GM19193 (cell line): Measurements from ENCODE around the gene DLGAP1.

Source experiments
- POLR2A ChIP-seq: IDR thresholded peaks from 4 replicates; pipeline ENCODE4 v1.6.1; 2011; ENCODE audit not compliant: insufficient read depth, insufficient read length; ENCODE audit errors: extremely low read depth

DLGAP1 gene

DNA sequence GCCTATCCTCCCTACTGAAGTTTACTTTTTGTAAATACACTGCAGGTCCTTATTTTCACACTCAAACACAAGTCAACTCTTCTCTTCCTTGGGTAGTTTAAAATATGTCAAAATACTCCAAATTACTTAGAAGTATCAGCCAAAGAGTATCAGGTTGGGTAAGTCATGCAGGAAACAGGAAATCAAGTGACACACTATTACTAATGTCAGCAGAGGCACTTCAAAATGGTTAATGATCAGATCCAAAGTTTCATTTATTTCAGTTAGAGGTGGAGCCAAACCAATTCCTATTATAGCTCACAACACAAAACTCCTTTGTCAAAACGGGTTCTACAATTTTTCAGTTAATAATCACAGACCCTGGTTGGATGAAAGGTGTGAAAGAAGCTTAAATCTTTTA is 54.2 kb downstream of the DLGAP1 start:
- TF ChIP-seq POLR2A: no peak

DNA sequence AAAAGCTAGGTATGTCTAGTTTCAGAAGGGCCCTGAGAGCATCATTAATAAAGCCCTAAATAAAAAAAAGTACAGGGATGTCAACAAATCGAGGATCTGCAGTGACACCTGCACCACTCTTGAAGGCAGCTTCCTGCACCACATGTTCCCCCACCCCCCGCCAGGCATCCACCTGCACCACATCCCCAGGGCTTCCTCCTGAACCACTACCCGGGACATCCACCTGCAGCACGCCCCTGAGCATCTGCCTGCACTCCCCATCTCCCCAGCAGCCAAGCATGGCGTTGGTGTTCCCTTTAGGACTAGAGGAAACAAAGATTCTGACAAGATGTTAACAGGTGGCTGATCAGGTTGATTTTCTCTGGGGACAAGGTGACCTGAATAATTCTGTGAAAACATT is 55.2 kb downstream of the DLGAP1 start:
- TF ChIP-seq POLR2A: no peak

DNA sequence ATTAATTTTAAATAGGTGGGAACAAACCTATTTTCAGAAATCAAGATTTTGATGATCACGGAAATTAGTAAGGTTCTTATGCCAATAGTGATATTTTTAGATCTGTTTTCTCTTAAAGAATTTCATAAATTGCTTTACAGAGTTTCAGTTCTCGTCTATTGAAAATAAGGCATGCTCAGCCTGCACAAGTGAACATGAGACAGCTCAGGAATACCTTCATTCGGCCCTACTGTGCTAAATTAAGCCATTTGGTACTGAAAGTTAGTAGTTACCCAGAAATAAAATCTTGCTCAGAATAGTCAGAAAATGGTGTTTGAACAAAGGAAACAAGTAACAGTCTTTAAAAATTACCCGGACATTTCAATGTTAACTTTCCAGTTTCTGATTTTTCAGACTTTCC is 60.4 kb downstream of the DLGAP1 start:
- TF ChIP-seq POLR2A: no peak

DNA sequence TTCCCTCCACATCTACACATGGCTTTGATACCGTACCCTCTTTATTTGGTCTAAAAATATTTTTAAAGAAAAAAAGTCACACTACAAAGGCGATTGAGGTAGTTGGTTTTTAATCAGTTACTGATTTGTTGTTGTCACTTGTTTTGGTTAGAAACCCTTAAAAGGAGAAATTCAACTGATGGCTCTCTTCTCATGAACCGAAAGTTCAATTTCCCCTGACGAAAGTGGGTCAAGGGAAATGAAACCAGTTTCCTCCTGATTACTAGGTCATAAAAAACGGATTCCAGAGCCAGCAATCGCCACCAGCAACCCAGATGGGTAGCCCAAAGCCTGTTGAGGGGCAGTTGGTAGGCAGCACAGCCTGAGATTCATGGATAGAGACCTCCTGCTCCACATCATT is 63.2 kb downstream of the DLGAP1 start:
- no peak for TF ChIP-seq POLR2A

DNA sequence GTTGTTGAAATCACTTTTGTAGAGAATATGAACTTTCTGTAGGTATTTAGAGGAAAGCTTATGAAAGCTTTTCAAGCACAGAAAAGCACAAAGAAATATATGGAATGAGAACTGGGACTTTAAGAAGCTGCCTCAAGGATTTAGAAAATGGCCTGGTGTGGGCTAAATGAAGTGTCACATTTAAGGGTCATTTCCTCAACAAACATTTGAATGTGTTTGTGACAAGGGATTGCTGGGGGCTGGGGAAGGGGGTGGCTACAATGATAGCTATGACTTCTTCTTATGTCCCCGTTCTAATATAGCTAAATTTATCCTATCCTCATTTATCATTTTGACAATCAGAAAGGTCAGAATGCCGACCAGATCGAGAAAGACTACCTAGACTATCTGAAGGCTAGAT is 69.2 kb downstream of the DLGAP1 start:
- no peak for TF ChIP-seq POLR2A

DNA sequence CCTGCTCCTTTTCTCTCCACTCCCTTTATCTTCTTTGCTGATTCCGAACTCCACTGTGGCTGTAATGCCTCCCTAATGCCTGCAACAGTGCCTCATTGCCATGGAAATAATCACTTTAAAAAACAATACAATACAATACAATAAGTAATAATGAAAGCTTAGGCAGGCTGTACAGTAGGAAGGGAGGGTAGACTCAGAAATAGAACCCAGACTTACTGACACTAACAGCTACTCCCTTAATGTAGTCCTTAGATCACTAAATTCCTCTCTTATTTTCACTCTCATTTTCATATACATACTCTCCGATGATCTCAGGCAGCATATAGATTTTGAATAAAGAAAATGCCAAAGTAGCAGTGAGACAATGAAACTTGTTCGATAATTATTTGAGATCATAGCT is 70.2 kb downstream of the DLGAP1 start:
- TF ChIP-seq POLR2A: no peak

DNA sequence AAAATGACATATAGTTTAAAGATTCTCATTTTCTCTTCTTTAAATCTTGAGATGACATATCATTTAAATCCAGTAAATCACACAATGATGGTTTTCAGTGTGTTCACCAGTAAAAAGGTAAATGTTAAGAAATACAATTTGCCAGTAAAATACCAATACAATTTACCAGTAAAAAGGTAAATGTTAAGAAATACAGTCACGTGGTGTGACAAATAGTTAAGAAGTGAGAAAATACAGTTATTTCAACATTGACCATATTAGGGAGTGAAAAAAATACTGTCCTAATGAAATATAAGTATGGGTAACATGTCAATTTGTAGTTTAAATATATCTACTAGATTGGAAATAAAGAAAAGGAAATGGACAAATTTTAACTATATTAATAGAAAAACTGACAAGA is 80.5 kb downstream of the DLGAP1 start:
- TF ChIP-seq POLR2A: no peak

DNA sequence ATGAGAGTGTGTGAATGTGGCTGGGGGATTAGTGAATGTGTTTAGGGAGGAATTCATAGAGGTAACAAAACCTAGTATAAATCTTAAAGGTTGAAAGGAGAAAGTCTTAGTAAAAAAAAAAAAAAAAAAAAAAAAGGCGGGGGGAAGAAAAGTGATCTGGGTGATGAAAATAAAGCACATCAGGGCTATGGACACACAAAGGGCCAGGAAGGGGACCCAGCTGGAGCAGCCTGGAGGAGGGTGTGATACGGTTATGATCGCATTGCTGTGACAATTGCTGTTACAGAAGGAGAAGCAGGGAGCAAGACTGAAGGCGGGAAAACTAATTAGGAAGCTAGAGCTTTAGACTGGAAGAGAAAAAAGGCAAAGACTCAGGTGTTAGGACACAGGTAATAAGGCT is 85.4 kb downstream of the DLGAP1 start:
- no peak for TF ChIP-seq POLR2A

DNA sequence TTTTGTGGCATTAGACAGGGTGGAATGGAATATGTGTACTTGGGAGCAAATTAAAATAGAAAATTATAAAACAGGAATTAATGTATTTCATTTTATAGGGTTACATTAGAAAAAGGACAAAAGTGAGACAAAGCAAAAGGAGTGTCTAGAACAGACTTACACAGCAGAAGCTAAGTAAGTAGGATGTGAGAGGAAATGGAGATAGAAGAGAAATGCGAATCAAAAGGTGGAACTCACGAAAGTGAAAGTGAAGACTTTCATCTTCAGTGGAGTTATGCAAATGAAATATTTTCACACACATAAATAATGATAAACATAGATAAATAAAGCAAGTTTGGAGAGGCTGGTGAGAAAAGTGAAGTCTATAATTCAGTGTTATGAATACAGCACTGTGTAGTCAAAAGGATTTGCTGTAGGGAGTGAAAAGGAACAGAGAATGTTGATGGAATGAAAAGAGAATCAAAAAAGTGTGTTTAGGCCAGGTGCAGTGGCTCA is 94.8 kb downstream of the DLGAP1 start:
- no peak for TF ChIP-seq POLR2A

DNA sequence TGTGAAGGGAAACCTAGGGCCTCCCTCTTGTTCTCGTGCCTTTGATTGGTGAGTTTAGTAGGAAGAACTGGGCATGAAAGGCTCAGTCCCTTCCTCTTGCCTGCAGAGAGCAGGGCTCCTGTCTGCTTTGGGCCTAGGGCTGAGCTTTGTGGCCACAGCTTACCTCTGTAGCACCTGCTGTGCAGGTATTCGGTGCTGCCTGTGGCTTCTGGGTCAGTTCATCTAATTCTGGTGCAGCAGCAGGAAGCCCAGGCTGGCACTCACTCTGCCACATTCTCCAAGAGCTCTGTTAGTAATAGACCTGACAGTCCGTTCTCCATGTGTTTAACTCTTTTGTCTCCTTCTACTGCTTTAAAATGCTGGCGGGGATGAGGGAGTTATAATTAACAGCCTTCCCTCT is 96.5 kb downstream of the DLGAP1 start:
- TF ChIP-seq POLR2A: no peak

DNA sequence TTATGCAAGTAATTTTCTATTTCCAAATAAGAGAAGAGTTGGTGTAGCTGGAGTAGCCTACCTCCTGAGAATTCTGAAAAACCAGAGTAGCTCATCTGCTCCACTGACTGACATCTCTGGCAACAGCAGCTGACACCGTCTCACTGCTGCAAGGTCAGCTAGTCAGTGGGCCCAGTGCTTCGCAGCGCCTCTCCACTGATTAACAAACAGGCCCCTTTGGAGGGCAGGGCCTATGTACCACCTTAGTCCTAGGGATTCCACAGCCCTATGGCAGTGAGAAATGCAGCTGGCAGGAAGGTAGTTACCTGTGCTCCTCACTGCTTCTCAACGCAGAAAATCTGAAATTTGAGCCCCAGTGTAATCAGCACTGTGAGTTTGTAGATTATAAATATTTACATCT is 97.5 kb downstream of the DLGAP1 start:
- no peak for TF ChIP-seq POLR2A

DNA sequence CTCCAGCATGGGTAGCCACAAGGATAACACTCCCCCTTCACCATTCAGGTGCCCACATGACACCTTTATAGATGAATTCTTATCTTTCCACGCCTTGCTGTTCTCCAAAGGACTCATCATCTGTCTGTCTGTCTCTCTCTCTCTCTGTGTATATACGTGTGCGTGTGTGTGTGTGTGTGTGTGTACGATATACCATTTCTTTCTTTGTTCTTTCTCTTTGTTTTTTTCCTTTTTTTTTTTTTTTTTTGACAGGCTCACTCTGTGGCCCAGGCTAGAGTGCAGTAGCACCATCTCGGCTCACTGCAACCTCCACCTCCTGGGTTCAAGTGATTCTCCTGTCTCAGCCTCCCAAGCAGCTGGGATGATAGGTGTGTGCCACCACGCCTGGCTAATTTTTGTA is 98.2 kb downstream of the DLGAP1 start:
- no peak for TF ChIP-seq POLR2A

DNA sequence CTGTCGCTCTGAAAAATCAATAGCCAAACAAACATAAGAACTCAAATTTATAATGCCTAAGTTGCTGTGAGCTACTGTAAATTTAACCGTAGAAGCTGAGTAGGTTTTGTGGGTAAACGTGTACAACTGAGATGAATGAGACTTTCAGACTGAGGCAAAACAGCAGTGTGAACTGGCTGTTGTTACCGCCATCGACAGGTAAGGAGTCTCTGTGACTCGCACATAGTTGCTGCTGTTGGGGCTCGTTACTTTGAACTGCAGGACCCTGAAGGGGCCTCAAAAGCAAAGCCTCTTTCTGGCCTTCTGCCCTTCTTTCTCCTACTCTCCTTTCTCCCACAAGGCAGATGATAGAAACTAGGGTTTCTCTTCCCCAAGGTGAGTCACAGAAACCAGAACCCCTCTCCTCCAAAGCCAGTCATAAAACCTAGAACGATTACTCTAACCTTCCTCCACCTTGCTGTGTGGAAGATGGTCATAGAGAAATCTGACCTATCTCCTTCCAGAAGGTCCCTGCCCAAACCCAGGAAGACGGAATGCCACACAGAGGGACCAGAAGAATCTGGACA is 101.2 kb downstream of the DLGAP1 start:
- no peak for TF ChIP-seq POLR2A

DNA sequence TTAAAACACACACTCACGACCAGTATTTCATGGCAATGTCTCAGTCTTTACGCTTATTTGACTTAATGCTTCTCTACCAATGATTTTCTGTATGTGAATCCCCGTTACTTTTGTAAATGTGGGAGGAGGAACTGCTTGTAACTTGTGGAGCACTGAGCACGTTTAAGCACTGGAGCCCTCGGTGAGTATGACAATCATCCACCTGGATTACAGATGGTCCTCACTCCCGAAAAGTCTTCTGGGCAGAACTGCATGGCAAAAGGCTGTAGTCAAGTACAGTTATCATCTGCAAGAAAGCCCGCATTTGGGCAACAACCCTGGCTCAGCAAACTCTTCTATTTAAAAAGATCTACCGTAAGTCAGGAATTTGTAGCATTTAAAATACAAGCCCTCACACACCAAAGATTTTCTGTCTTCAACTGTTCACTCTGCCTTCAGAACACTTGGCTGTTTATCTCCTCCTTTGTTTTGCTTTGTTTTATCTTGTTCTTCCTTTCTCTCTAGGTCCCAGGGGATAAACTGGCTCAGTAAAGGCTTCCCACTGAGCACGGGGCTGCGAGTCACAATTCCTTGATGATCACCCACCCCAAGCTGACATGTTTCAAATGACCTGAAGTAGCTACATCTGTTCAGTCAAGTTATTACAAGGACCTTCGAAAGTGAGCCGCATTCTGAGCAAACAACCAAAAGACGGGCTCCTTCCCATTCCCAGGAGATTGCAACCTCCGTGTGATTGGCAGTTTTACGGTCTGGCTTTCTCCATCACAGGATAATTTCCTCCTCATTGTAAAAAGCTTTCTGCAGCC is 102.2 kb downstream of the DLGAP1 start:
- no peak for TF ChIP-seq POLR2A

DNA sequence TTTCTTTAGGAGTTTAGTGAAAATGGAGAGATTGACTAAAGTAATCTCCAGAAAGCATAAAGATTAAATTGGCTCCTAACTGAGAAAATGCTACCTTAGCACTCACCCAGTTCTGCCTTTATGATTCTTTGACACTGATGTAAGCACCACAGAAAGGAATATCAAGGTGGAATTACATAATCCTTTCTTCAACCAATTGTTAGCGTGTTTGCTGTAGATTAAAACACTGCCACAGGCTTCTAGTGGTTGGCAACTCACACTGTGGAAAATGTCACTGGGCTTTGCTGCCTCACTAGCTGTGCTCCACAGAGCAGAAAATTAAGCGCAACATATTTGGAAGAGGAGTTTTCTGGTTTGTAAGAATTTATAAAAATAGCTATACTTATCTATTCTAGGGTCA is 104.1 kb downstream of the DLGAP1 start:
- TF ChIP-seq POLR2A: no peak

DNA sequence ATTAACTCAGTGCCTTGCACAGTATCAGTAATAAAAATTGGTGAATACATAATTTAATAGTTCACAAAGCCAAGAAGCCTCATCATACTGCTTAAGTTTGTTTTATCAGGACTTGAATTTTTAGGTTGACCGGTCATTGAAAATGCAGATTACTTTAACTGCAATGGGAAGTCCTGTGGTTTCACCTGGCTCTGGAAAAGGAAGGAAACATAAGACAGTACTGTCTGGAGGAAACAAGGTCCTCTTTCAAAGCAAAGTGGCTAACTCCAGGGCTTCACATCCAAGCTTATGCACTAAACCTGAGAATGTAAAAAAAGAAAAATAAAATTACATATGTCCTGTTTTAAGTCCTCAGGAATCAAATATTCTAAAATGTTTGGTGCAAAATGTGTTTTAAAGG is 119.7 kb downstream of the DLGAP1 start:
- TF ChIP-seq POLR2A: no peak

DNA sequence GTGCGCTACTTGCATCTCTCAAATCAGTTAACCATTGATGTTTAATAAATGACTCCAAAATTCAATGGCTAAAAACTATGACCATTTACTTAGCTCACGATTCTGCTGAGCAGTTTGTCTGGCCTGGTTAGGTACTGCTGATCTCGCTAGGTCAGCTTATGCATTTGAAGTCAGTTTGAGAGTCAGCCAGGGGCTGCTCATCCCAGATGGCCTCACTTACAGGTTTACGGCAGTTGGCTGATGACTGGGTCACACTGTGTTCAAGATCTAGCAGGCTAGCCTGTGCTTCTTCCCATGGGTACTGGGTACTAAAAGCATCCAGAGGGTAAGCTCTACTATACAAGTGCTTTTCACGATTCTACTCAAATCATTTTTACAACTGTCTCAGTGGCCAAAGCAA is 122.1 kb downstream of the DLGAP1 start:
- TF ChIP-seq POLR2A: no peak
